ENCODE results near the gene MACROD1.

The MACROD1 gene

DNA sequence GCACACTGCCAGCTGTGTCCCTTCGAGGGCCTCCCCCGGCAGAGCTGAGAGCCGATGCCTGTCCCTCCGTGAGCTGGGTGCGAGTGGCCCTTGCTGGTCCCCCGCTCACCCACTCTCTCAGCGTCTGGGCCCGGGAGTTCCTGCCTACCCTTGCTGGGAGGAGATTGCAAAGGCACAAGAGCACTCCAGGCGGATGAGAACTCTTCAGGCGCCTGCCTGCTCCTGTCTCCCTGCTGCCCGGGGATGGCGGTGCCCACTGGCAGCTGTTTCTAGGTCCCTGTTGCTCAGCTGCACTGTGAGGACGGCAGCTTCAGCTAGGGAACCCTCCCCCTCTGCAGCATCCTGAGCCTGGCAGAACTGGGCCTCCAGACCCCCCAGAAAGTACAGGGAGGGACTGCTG lies 69.1 kb downstream of the MACROD1 start:
- TF ChIP-seq, protein P1, sequence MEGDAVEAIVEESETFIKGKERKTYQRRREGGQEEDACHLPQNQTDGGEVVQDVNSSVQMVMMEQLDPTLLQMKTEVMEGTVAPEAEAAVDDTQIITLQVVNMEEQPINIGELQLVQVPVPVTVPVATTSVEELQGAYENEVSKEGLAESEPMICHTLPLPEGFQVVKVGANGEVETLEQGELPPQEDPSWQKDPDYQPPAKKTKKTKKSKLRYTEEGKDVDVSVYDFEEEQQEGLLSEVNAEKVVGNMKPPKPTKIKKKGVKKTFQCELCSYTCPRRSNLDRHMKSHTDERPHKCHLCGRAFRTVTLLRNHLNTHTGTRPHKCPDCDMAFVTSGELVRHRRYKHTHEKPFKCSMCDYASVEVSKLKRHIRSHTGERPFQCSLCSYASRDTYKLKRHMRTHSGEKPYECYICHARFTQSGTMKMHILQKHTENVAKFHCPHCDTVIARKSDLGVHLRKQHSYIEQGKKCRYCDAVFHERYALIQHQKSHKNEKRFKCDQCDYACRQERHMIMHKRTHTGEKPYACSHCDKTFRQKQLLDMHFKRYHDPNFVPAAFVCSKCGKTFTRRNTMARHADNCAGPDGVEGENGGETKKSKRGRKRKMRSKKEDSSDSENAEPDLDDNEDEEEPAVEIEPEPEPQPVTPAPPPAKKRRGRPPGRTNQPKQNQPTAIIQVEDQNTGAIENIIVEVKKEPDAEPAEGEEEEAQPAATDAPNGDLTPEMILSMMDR (IDR thresholded peaks at IDR 0.05; ENCODE audit: low read length, missing control alignments), result no peak
- H3K4me3 ChIP-seq (replicated peaks; ENCODE audit: low read depth, low read length), result no peak overlapping the region

DNA sequence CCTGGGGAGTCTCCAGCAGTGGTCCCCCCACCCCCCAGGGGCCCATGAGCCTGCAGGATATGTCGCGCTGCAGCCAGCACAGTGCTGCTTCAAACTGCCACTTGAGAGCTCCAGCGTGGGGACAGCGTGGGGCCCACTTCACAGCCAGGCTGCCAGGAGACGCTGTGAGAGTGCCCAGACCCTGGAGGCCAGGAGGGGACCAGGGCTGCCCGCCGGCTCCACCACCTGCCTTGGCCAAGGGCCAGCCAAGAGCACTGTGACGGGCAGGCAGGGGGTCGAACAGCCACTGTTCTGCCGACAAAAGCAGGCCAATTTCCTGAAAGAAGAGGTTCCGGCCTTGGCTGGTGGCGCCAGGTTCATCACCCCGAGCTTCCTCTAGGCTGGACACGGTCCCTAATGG lies 70.0 kb downstream of the MACROD1 start:
- H3K4me3 ChIP-seq (replicated peaks; ENCODE audit: low read depth, low read length), result no peak overlapping the region
- TF ChIP-seq, protein P1 (IDR thresholded peaks at IDR 0.05; ENCODE audit: low read length, missing control alignments), result no peak
- no peak for DNase-seq (ENCODE audit: low read depth)

More for the DNA sequence above, 69.1 kb downstream of the MACROD1 start:
- DNase-seq (ENCODE audit: low read depth), result no peak

DNA sequence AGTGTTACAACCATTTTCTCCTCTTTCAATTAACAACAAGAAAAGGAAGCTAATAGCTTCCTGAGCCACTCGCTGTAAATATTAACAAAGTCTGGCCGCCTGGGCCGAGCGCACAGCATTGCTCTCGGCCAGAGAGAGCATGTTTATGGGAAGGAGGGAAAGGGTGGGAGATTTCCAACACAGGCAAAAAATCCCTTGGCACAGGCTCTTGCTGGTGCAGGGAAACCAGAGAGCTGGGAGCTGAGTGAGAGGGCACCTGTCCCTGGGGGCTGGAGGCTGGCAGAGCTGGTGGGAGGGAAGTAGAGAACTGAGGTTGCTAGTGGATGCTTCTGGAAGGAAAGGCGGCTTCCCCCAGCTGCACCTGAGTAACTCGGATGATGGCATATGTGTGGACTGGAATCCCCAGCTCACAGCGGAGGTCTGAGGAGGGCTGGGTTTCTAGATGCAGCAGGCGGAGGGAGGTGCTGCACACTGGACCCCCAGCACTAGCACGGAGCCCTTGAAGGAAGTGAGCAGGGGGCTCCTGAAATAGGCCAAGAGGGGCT lies 70.6 kb downstream of the MACROD1 start:
- TF ChIP-seq, protein P1 (IDR thresholded peaks at IDR 0.05; ENCODE audit: low read length, missing control alignments), result no peak
- DNase-seq (ENCODE audit: low read depth), result no peak
- no peak overlapping the region for H3K4me3 ChIP-seq (replicated peaks; ENCODE audit: low read depth, low read length)

DNA sequence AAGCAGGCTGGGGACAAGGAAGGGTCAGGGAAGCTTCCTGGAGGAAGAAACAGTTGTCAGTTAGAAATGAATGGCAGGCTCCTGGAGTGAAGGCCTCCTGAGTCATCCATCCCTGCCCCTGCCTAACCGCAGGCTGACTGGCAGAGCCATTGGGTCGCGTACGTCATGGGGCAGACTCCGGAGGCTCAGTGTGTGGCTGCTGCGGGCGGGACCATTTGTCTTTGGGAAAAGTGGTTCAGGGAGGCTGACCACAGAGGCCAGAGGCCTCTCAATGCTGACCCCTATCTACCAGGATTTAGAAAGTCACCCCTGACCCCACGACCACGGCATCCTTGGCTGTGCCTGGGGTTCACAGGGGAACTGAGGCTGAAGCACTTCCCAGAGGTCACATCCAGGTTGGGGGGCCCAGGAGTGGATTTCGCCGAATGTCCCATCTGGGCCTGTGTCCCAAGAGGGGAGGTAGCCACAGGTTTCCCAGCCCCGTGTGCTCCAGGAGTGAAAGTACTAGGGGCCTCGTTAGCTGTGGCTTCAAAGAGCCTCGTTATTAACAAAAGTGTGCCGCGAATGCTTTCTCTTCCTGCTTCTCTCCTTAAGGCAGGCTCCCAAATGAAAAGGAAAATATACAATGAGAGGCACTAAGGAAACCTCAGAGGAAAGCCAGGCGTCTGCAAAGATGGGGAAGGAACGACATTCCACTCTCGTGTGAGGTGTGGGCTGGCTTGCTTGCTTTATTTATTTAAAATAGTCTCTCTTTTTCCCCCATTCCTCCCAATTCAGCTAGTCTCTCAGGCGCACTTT lies 71.3 kb downstream of the MACROD1 start:
- TF ChIP-seq, protein P1 (IDR thresholded peaks at IDR 0.05; ENCODE audit: low read length, missing control alignments), result no peak
- H3K4me3 ChIP-seq (replicated peaks; ENCODE audit: low read depth, low read length), result no peak overlapping the region
- peak; percentile 52 for DNase-seq (ENCODE audit: low read depth)

DNA sequence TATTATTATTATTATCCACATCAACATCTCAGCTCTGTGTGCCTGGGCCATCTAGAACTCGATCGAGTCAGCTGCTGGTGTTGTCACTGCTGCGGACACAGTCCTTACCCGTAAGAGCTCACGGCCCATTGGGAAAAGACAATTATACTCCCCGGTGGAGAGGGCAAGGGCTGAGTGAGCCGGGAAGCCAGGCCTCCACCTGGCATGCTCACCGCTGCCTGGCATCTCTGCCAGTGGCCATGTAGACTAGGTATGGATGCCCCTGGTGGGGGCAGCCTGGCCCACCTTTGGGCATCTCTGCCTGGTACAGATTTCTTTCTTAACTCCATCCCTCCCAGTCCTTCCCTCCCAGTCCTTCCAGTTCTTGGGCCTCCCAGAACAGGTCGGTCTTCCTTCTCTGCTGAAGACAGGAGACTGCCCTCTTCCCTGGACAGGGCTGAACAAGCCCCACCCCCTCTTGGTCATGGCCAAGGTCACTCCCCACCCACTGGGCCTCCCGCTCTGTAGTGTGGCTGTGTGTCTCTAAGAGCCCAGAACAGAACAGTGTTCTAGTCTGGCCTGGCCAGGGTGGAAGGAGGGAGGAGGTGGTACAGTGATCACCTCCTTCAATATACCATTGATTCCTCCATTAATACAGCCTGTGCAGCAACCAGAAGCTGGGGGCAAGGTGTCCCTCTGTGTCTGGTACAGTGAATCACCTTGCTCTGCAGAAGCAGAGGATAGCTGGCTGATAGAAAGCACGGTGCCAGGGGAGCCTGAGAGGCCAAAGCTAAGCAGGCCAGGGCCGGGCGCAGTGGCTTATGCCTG lies 72.5 kb downstream of the MACROD1 start:
- H3K4me3 ChIP-seq (replicated peaks; ENCODE audit: low read depth, low read length), result no peak overlapping the region
- DNase-seq (ENCODE audit: low read depth), result no peak
- TF ChIP-seq, protein P1 (IDR thresholded peaks at IDR 0.05; ENCODE audit: low read length, missing control alignments), result no peak

DNA sequence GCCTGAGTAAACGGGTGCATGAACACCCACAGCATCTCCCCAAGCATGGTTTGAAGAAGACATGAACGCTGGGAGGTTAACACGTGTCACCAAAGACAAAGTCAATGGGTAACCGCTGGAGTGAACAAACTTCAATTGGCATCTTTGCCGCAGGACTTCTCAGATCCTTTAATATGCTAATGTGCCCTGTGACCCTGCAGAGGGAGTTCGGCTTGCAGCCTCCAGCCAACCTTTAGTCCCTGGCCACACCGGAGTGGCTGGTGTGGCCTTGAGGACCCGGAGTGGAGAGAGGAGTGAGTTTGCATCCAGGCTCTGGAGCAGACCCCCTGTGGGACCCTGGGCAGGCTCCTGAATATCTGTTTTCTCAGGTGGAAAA lies 73.2 kb downstream of the MACROD1 start:
- TF ChIP-seq, protein P1 (IDR thresholded peaks at IDR 0.05; ENCODE audit: low read length, missing control alignments), result no peak
- DNase-seq (ENCODE audit: low read depth), result no peak

More for the DNA sequence above, 73.2 kb downstream of the MACROD1 start:
- H3K4me3 ChIP-seq (replicated peaks; ENCODE audit: low read depth, low read length), result no peak overlapping the region

Measured in fibroblast of pulmonary artery (primary cell).